NCI-H1092 (cell line): Measurements from ENCODE around the gene CCSER1.
"Not testable (repeated sequence)": the region's sequence is repeated elsewhere in the genome, so short reads cannot be mapped to it uniquely, and the experiment has no call there.

Experiments used
- DNase-seq: peaks from one replicate; lab custom pipeline; 2025; lab: John Stamatoyannopoulos, UW

The CCSER1 gene

GRCh38 chr4:90299373-90299772 lies 172.2 kb downstream of the CCSER1 start:
- DNase-seq: no peak

- no peak for DNase-seq
Observed at GRCh38 chr4:90306810-90307209, 179.6 kb downstream of the CCSER1 start.

- DNase-seq: not testable (repeated sequence)
Observed at GRCh38 chr4:90317140-90317539, 189.9 kb downstream of the CCSER1 start.

GRCh38 chr4:90317785-90318184 lies 190.6 kb downstream of the CCSER1 start:
- DNase-seq: no peak

- DNase-seq: no peak
Observed at GRCh38 chr4:90318193-90318592, 191.0 kb downstream of the CCSER1 start.

GRCh38 chr4:90328558-90328957 lies 201.4 kb downstream of the CCSER1 start:
- peak; percentile 41 for DNase-seq

- DNase-seq: no peak
Observed at GRCh38 chr4:90330546-90330945, 203.4 kb downstream of the CCSER1 start.

GRCh38 chr4:90345549-90346215 lies 218.5 kb downstream of the CCSER1 start:
- DNase-seq: no peak

- DNase-seq: no peak
Observed at GRCh38 chr4:90349636-90350035, 222.4 kb downstream of the CCSER1 start.

- DNase-seq: peak; percentile 14
Observed at GRCh38 chr4:90357117-90357710, 230.0 kb downstream of the CCSER1 start.

GRCh38 chr4:90375081-90375480 lies 247.9 kb downstream of the CCSER1 start:
- DNase-seq: no peak

- DNase-seq: no peak
Observed at GRCh38 chr4:90393215-90393614, 266.0 kb downstream of the CCSER1 start.

GRCh38 chr4:90403781-90404180 lies 276.6 kb downstream of the CCSER1 start:
- no peak for DNase-seq

GRCh38 chr4:90407897-90408296 lies 280.7 kb downstream of the CCSER1 start:
- not testable (repeated sequence) for DNase-seq

- not testable (repeated sequence) for DNase-seq
Observed at GRCh38 chr4:90412786-90413185, 285.6 kb downstream of the CCSER1 start.

- no peak for DNase-seq
Observed at GRCh38 chr4:90415116-90415515, 287.9 kb downstream of the CCSER1 start.

- no peak for DNase-seq
Observed at GRCh38 chr4:90419124-90419711, 292.0 kb downstream of the CCSER1 start.

- no peak for DNase-seq
Observed at GRCh38 chr4:90421161-90421560, 294.0 kb downstream of the CCSER1 start.

- no peak for DNase-seq
Observed at GRCh38 chr4:90425893-90426292, 298.7 kb downstream of the CCSER1 start.

- no peak for DNase-seq
Observed at GRCh38 chr4:90438522-90438921, 311.3 kb downstream of the CCSER1 start.

GRCh38 chr4:90441770-90442169 lies 314.6 kb downstream of the CCSER1 start:
- no peak for DNase-seq

GRCh38 chr4:90442619-90443018 lies 315.4 kb downstream of the CCSER1 start:
- DNase-seq: no peak

- DNase-seq: no peak
Observed at GRCh38 chr4:90443231-90443630, 316.0 kb downstream of the CCSER1 start.

- DNase-seq: no peak
Observed at GRCh38 chr4:90444904-90445303, 317.7 kb downstream of the CCSER1 start.
